HepG2 (cell line): ENCODE data around the gene CCDC175. TPM values are rescaled to one million over a fixed set of nuclear protein-coding genes. Genes with fewer than 3 reads are reported as not detected.

Experiments
- ATAC-seq: fragments of 200-7000 bp; cut with Tn5 transposase; 3 replicates; pipeline ENCODE4 v1.9.1; 2020; ENCODE audit warnings: mild to moderate bottlenecking, moderate library complexity
- BruUV-seq: library from RNA; stranded (reverse); fragments of 400-500 nt; replicated peaks from 2 replicates; lab custom pipeline; 2021; lab: Mats Ljungman, UMichigan
- CTCF ChIA-PET: fragments of 300-600 bp; formaldehyde crosslinking; extraction: SDS; loops from one replicate; lab custom pipeline; 2021; ENCODE audit warnings: low total read pairs, inconsistent platforms, low intra/inter-chr PET ratio; lab: Yijun Ruan, JAX
- POLR2A ChIA-PET: fragments of 350-600 bp; sonication (Branson Sonifier 250); formaldehyde crosslinking; loops from one replicate; lab custom pipeline; 2020; ENCODE audit warnings: antibody characterized with exemption, inconsistent platforms; lab: Yijun Ruan, JAX
- DNase-seq: peaks from one replicate; pipeline ENCODE4 v3.0.0-alpha.2; 2015; ENCODE audit warnings: low spot score
- FAIRE-seq: peaks from 3 replicates; lab custom pipeline; 2011; peaks lifted over from hg19 to GRCh38; lab: Jason Lieb, UNC
- H2AFZ ChIP-seq: one replicate; pipeline ENCODE4 v1.6.1; 2011; ENCODE audit warnings: low read length, inconsistent platforms
- H3K27ac ChIP-seq: fragments of 300-600 bp; 3 replicates; pipeline ENCODE4 v1.8.0; 2011; ENCODE audit warnings: mixed run types, mild to moderate bottlenecking, mixed read lengths, low read length, inconsistent platforms; ENCODE audit not compliant: insufficient read depth; ENCODE audit errors: extremely low read length
- H3K27me3 ChIP-seq, 2 experiments: fragments of 200-600 bp in 1 of 2; 2 replicates in 1 of 2; 3 replicates in 1 of 2; pipeline versions ENCODE4 v1.6.0 to v1.8.0; 2011; ENCODE audit warnings: low read length in 2 of 2, mild to moderate bottlenecking in 2 of 2, moderate library complexity in 2 of 2, inconsistent platforms in 1 of 2; ENCODE audit not compliant: insufficient read depth in 2 of 2, control insufficient read depth in 1 of 2
- H3K36me3 ChIP-seq, 2 experiments: fragments of 200-600 bp in 1 of 2; replicated peaks in 1 of 2; 2 replicates in 1 of 2; 3 replicates in 1 of 2; pipeline versions ENCODE4 v1.5.1 to v1.8.0; 2011; ENCODE audit warnings: low read length in 2 of 2, inconsistent platforms in 1 of 2; ENCODE audit not compliant: insufficient read depth in 2 of 2, control insufficient read depth in 1 of 2
- H3K4me1 ChIP-seq: 2 replicates; pipeline ENCODE4 v1.5.1; 2012; ENCODE audit warnings: low read length, inconsistent platforms; ENCODE audit not compliant: insufficient read depth
- H3K4me2 ChIP-seq: 2 replicates; pipeline ENCODE4 v1.6.0; 2011; ENCODE audit warnings: low read depth, low read length, inconsistent platforms
- H3K4me3 ChIP-seq, 3 experiments: fragments of 200-600 bp in 1 of 3; sonication (generic), shearing (Covaris generic) in 1 of 3; replicated peaks in 1 of 3; 2 replicates each; pipeline ENCODE4 v1.5.1; 2011 to 2016; ENCODE audit warnings: low read length in 3 of 3, inconsistent platforms in 2 of 3, low read depth in 2 of 3, mild to moderate bottlenecking in 2 of 3, control low read depth in 1 of 3, mixed read lengths in 1 of 3; ENCODE audit not compliant: insufficient read depth in 1 of 3
- H3K79me2 ChIP-seq: one replicate; pipeline ENCODE4 v1.6.1; 2011; ENCODE audit warnings: low read length, inconsistent platforms; ENCODE audit not compliant: insufficient read depth
- H3K9ac ChIP-seq: 2 replicates; pipeline ENCODE4 v1.6.0; 2011; ENCODE audit warnings: mild to moderate bottlenecking, low read depth, low read length, inconsistent platforms; ENCODE audit not compliant: insufficient read depth
- H3K9me3 ChIP-seq: 2 replicates; pipeline ENCODE4 v1.5.1; 2012; ENCODE audit warnings: mild to moderate bottlenecking, low read length
- H4K20me1 ChIP-seq: 2 replicates; pipeline ENCODE4 v1.6.0; 2011; ENCODE audit warnings: inconsistent platforms, mild to moderate bottlenecking, low read length, moderate library complexity; ENCODE audit not compliant: insufficient read depth
- AHDC1 ChIP-seq: sonication (generic); formaldehyde crosslinking; IDR thresholded peaks from 2 replicates; pipeline ENCODE4 v1.5.1; 2020; ENCODE audit warnings: mild to moderate bottlenecking, missing genetic modification reagents, borderline replicate concordance
- ATRX ChIP-seq: sonication (generic); formaldehyde crosslinking; IDR thresholded peaks from 2 replicates; pipeline ENCODE4 v1.4.0; 2020; ENCODE audit warnings: missing genetic modification reagents, borderline replicate concordance
- CBX1 ChIP-seq: IDR thresholded peaks from one replicate; pipeline ENCODE4 v1.6.1; 2016; ENCODE audit warnings: antibody characterized with exemption, low read depth
- EHMT2 ChIP-seq: fragments of 200-600 bp; sonication (generic); IDR thresholded peaks from 2 replicates; pipeline ENCODE4 v1.7.0; 2017; ENCODE audit warnings: antibody characterized with exemption, low read depth, low read length, borderline replicate concordance
- PRMT3 ChIP-seq: sonication (generic); formaldehyde crosslinking; IDR thresholded peaks from 2 replicates; pipeline ENCODE4 v1.8.1; 2022; ENCODE audit warnings: low read depth, mild to moderate bottlenecking, moderate library complexity, missing genetic modification reagents, borderline replicate concordance
- RERE ChIP-seq: IDR thresholded peaks from 2 replicates; pipeline ENCODE4 v1.6.1; 2016; ENCODE audit warnings: low read depth, missing genetic modification reagents, missing compliant biosample characterization
- SRY ChIP-seq: sonication (generic); formaldehyde crosslinking; IDR thresholded peaks from 2 replicates; pipeline ENCODE4 v1.8.0; 2022; ENCODE audit warnings: mild to moderate bottlenecking, missing genetic modification reagents
- ZC3H13 ChIP-seq: sonication (generic); formaldehyde crosslinking; IDR thresholded peaks from 2 replicates; pipeline ENCODE4 v1.8.1; 2023; ENCODE audit warnings: mild to moderate bottlenecking, missing genetic modification reagents, moderate library complexity
- ZGPAT ChIP-seq: IDR thresholded peaks from 2 replicates; pipeline ENCODE4 v1.6.1; 2016; ENCODE audit warnings: mild to moderate bottlenecking
- ZNF326 ChIP-seq: sonication (generic); formaldehyde crosslinking; IDR thresholded peaks from 2 replicates; pipeline ENCODE4 v1.4.0; 2020; ENCODE audit warnings: missing genetic modification reagents, borderline replicate concordance
- ZNF605 ChIP-seq: sonication (generic); formaldehyde crosslinking; IDR thresholded peaks from 2 replicates; pipeline ENCODE4 v1.8.0; 2022; ENCODE audit warnings: mild to moderate bottlenecking, missing genetic modification reagents
- ZSCAN21 ChIP-seq: sonication (generic); formaldehyde crosslinking; IDR thresholded peaks from 2 replicates; pipeline ENCODE4 v1.8.0; 2022; ENCODE audit warnings: mild to moderate bottlenecking, missing genetic modification reagents, moderate library complexity, borderline replicate concordance
- WGBS: methylation state at CpG from one replicate; pipeline ENCODE4 v1.1.6; 2017; ENCODE audit warnings: low lambda C conversion rate; 5-methylcytosine and 5-hydroxymethylcytosine counted together
- in situ Hi-C: cut with HindIII; loops from 2 replicates; pipeline ENCODE4 v1.10.0; 2017; ENCODE audit warnings: low pct_unique_long_range_greater_than_20kb; ENCODE audit not compliant: extremely low pct_ligation_motif_present
- intact Hi-C: fragments of 100-400 bp; cut with micrococcal nuclease; formaldehyde crosslinking; loops from one replicate; pipeline ENCODE4 v1.10.0; 2022; ENCODE audit not compliant: unreplicated experiment
- polyA plus RNA-seq, 8 experiments: library from polyadenylated mRNA; depleted of rRNA in 3 of 8; stranded (reverse) in 7 of 8; unstranded in 1 of 8; fragments of >200 nt; fragmentation: Illumina TruSeq in 4 of 8; extraction: Trizol in 4 of 8; gene quantifications; 2 replicates each; pipeline versions ENCODE4 v1.2.1 to v1.2.3, GENCODE V29; 2011 to 2016; ENCODE audit warnings: low read depth in 4 of 8, missing spikeins in 1 of 8, mixed read lengths in 1 of 8; ENCODE audit not compliant: insufficient read depth in 1 of 8
- total RNA-seq, 5 experiments: library from RNA; depleted of rRNA; stranded (reverse); fragments of >200 nt; fragmentation: Illumina TruSeq; extraction: Trizol; gene quantifications; 2 replicates each; pipeline ENCODE4 v1.2.3, GENCODE V29; 2016; ENCODE audit warnings: low read depth in 1 of 5

The CCDC175 gene
- total and polyA plus RNA-seq, 2 of the 13 experiments (the other 11 are each of a cell fraction or from before 2014, with no cell fraction given) = not detected

GRCh38 chr14:59507752-59508103, 68.9 kb downstream of the CCDC175 start:
- FAIRE-seq (no peak), DNase-seq (no peak), ATAC-seq (peak; percentile 26; the same call in 2 of the 3 replicates)
- no TSS peak for BruUV-seq
- H3K27ac ChIP-seq = no peak overlapping the region
- H4K20me1 ChIP-seq = no peaks in the 10 kb centered on the region
- ChIA-PET CTCF (no interaction called here), POLR2A (no interaction called here)
- WGBS = 41% methylated on average over 3 of the region's 3 CpGs
- no peak overlapping the region for H3K4me3 ChIP-seq
- intact Hi-C loops = loop anchor here (1.0 to 10.0 kb wide), 2 partner anchors 69 to 387 kb away; partner anchors contain the start of gene CCDC175
- no peaks in the 10 kb centered on the region for H3K9me3 ChIP-seq
- no peak overlapping the region for H3K9ac ChIP-seq
- in situ Hi-C loops = loop anchor here (10.0 to 25.0 kb wide), 2 partner anchors 77 to 680 kb away; no protein-coding TSS in a partner anchor
- H3K4me1 ChIP-seq = peaks cover 30% of the 10 kb centered on the region
- no peaks in the 10 kb centered on the region for H3K79me2 ChIP-seq
- H3K4me2 ChIP-seq = peak overlapping the region; percentile 25
- H3K27me3 ChIP-seq = no peaks in the 10 kb centered on the region
- no peak overlapping the region for H2AFZ ChIP-seq
- 0 out of 5 replicates have a peak, but pooled peaks cover 0 to 2% of the 10 kb centered on the region in 2 experiments for H3K36me3 ChIP-seq
- TF ChIP-seq ZNF605 (CRISPR knock-in tag) (no peak), ZC3H13 (CRISPR knock-in tag) (no peak), SRY (CRISPR knock-in tag) (no peak), EHMT2 (no peak), RERE (no peak), PRMT3 (no peak), ZSCAN21 (CRISPR knock-in tag) (no peak), AHDC1 (CRISPR knock-in tag) (no peak), CBX1 (no peak), ZGPAT (no peak), ATRX (CRISPR knock-in tag) (no peak), ZNF326 (CRISPR knock-in tag) (no peak)
